H9 (cell line): ENCODE data around the gene DIAPH2. TPM values are rescaled to one million over a fixed set of nuclear protein-coding genes. Genes with fewer than 3 reads are reported as not detected.
A peak's percentile ranks its signal among the peaks of the same experiment; 100 is the strongest.

Experiments
- DNase-seq: peaks from one replicate; pipeline ENCODE4 v3.0.0-alpha.2; 2017
- H2AFZ ChIP-seq: one replicate; pipeline ENCODE4 v1.6.1; 2013; ENCODE audit warnings: mild to moderate bottlenecking, low read length, control low read depth, moderate library complexity
- H2AK5ac ChIP-seq: 2 replicates; pipeline ENCODE4 v1.6.1; 2013; ENCODE audit warnings: low read length, control low read depth, mixed read lengths; ENCODE audit not compliant: insufficient read length
- H2BK120ac ChIP-seq: one replicate; pipeline ENCODE4 v1.6.1; 2013; ENCODE audit warnings: low read depth, mild to moderate bottlenecking, low read length, control low read depth, inconsistent platforms; ENCODE audit not compliant: poor library complexity, severe bottlenecking
- H2BK12ac ChIP-seq: 2 replicates; pipeline ENCODE4 v1.6.1; 2013; ENCODE audit warnings: low read length, control low read depth, mixed read lengths, low read depth; ENCODE audit not compliant: insufficient read length
- H2BK15ac ChIP-seq: 2 replicates; pipeline ENCODE4 v1.6.1; 2013; ENCODE audit warnings: low read depth, low read length, control low read depth
- H2BK20ac ChIP-seq: one replicate; pipeline ENCODE4 v1.6.1; 2013; ENCODE audit warnings: low read depth, mild to moderate bottlenecking, low read length, control low read depth, inconsistent platforms; ENCODE audit not compliant: poor library complexity, severe bottlenecking
- H2BK5ac ChIP-seq: 2 replicates; pipeline ENCODE4 v1.6.1; 2013; ENCODE audit warnings: low read length, control low read depth, mixed read lengths; ENCODE audit not compliant: insufficient read length
- H3K14ac ChIP-seq: 2 replicates; pipeline ENCODE4 v1.6.1; 2013; ENCODE audit warnings: low read length, control low read depth; ENCODE audit not compliant: insufficient read depth
- H3K18ac ChIP-seq: 2 replicates; pipeline ENCODE4 v1.6.1; 2013; ENCODE audit warnings: low read depth, mild to moderate bottlenecking, mixed read lengths, low read length, control low read depth; ENCODE audit not compliant: insufficient read length
- H3K23ac ChIP-seq: 2 replicates; pipeline ENCODE4 v1.6.1; 2013; ENCODE audit warnings: low read length, control low read depth, mixed read lengths, low read depth; ENCODE audit not compliant: insufficient read length
- H3K23me2 ChIP-seq: 2 replicates; pipeline ENCODE4 v1.6.1; 2013; ENCODE audit warnings: low read depth, mild to moderate bottlenecking, mixed read lengths, low read length, control low read depth; ENCODE audit not compliant: insufficient read length, poor library complexity, severe bottlenecking
- H3K27ac ChIP-seq: 2 replicates; pipeline ENCODE4 v1.5.1; 2013; ENCODE audit warnings: low read length, control low read depth, mixed read lengths, low read depth; ENCODE audit not compliant: insufficient read length
- H3K27me3 ChIP-seq: 2 replicates; pipeline ENCODE4 v1.6.1; 2013; ENCODE audit warnings: low read length, control low read depth, inconsistent platforms; ENCODE audit not compliant: insufficient read depth
- H3K4ac ChIP-seq: 2 replicates; pipeline ENCODE4 v1.6.1; 2013; ENCODE audit warnings: low read depth, mild to moderate bottlenecking, control low read depth, inconsistent platforms, low read length, moderate library complexity
- H3K4me1 ChIP-seq: 2 replicates; pipeline ENCODE4 v1.6.1; 2013; ENCODE audit warnings: low read length, control low read depth, inconsistent platforms; ENCODE audit not compliant: insufficient read depth
- H3K4me2 ChIP-seq: 2 replicates; pipeline ENCODE4 v1.6.1; 2013; ENCODE audit warnings: low read length, control low read depth, mixed read lengths; ENCODE audit not compliant: insufficient read length, insufficient read depth
- H3K56ac ChIP-seq: 2 replicates; pipeline ENCODE4 v1.6.1; 2013; ENCODE audit warnings: low read depth, mild to moderate bottlenecking, mixed read lengths, low read length, control low read depth; ENCODE audit not compliant: insufficient read length
- H3K79me1 ChIP-seq: 2 replicates; pipeline ENCODE4 v1.6.1; 2013; ENCODE audit warnings: low read depth, mild to moderate bottlenecking, moderate library complexity, low read length, control low read depth, inconsistent platforms; ENCODE audit not compliant: insufficient read depth, poor library complexity, severe bottlenecking
- H3K79me2 ChIP-seq: 2 replicates; pipeline ENCODE4 v1.6.1; 2013; ENCODE audit warnings: low read length, control low read depth, inconsistent platforms; ENCODE audit not compliant: insufficient read depth
- H3K9ac ChIP-seq: 2 replicates; pipeline ENCODE4 v1.6.1; 2013; ENCODE audit warnings: low read length, control low read depth, mixed read lengths; ENCODE audit not compliant: insufficient read length; ENCODE audit errors: extremely low read depth
- H3K9me3 ChIP-seq: one replicate; pipeline ENCODE4 v1.6.1; 2013; ENCODE audit warnings: low read depth, low read length, inconsistent platforms; ENCODE audit not compliant: control insufficient read depth
- H3T11ph ChIP-seq: one replicate; pipeline ENCODE4 v1.6.1; 2013; ENCODE audit warnings: mild to moderate bottlenecking, low read length, control low read depth, inconsistent platforms
- H4K20me1 ChIP-seq: one replicate; pipeline ENCODE4 v1.6.1; 2013; ENCODE audit not compliant: control insufficient read depth, insufficient read length, insufficient read depth
- H4K5ac ChIP-seq: 2 replicates; pipeline ENCODE4 v1.6.1; 2013; ENCODE audit warnings: low read depth, mild to moderate bottlenecking, mixed read lengths, low read length, control low read depth; ENCODE audit not compliant: insufficient read length
- H4K8ac ChIP-seq: replicated peaks from 2 replicates; pipeline ENCODE4 v1.6.1; 2013; ENCODE audit warnings: low read length, control low read depth, mixed read lengths, low read depth; ENCODE audit not compliant: insufficient read length
- H4K91ac ChIP-seq: 2 replicates; pipeline ENCODE4 v1.6.1; 2013; ENCODE audit warnings: low read depth, mild to moderate bottlenecking, moderate library complexity, mixed read lengths, low read length, control low read depth; ENCODE audit not compliant: insufficient read length
- H3K27ac Mint-ChIP-seq, 3 experiments: 2 replicates in 2 of 3; 3 replicates in 1 of 3; pipeline ENCODE4 v1.8.0; 2020 to 2021; ENCODE audit warnings: mixed read lengths in 3 of 3, mild to moderate bottlenecking in 1 of 3, moderate library complexity in 1 of 3
- H3K27me3 Mint-ChIP-seq: 2 replicates; pipeline ENCODE4 v1.8.0; 2021; ENCODE audit warnings: low read depth, mild to moderate bottlenecking, moderate library complexity, mixed read lengths
- H3K36me3 Mint-ChIP-seq, 3 experiments: 2 replicates in 2 of 3; 3 replicates in 1 of 3; pipeline ENCODE4 v1.8.0; 2020 to 2021; ENCODE audit warnings: low read depth in 3 of 3, mixed read lengths in 3 of 3; ENCODE audit not compliant: insufficient read depth in 1 of 3
- H3K4me1 Mint-ChIP-seq, 2 experiments: 2 replicates each; pipeline ENCODE4 v1.8.0; 2020; ENCODE audit warnings: mixed read lengths in 2 of 2
- H3K4me3 Mint-ChIP-seq, 2 experiments: 2 replicates in 1 of 2; 3 replicates in 1 of 2; pipeline ENCODE4 v1.8.0; 2020 to 2021; ENCODE audit warnings: mild to moderate bottlenecking in 2 of 2, mixed read lengths in 2 of 2, moderate library complexity in 1 of 2
- H3K9me3 Mint-ChIP-seq, 2 experiments: 2 replicates in 1 of 2; 3 replicates in 1 of 2; pipeline ENCODE4 v1.8.0; 2020; ENCODE audit warnings: mild to moderate bottlenecking in 2 of 2, mixed read lengths in 2 of 2, moderate library complexity in 1 of 2
- WGBS: extraction: QIAGEN DNeasy Blood & Tissue Kit; methylation state at CpG from one replicate; pipeline ENCODE4 v1.1.7; 2013; ENCODE audit warnings: missing lambda C conversion rate, low lambda C conversion rate, mixed read lengths; ENCODE audit not compliant: insufficient read length; ENCODE audit errors: extremely low coverage; 5-methylcytosine and 5-hydroxymethylcytosine counted together
- total RNA-seq: library from RNA; stranded (reverse); gene quantifications from 2 replicates; pipeline ENCODE4 v1.2.1, GENCODE V29; 2021
- TF ChIP-seq, protein P1 (sequence below): fragments of 200-600 bp; sonication (generic); conservative IDR thresholded peaks from 3 replicates; pipeline ENCODE4 v1.8.0; 2021; ENCODE audit warnings: antibody characterized with exemption, mild to moderate bottlenecking

The DIAPH2 gene
- total RNA-seq, 1 experiment from 2014 or later, result 45.4 TPM

DNA sequence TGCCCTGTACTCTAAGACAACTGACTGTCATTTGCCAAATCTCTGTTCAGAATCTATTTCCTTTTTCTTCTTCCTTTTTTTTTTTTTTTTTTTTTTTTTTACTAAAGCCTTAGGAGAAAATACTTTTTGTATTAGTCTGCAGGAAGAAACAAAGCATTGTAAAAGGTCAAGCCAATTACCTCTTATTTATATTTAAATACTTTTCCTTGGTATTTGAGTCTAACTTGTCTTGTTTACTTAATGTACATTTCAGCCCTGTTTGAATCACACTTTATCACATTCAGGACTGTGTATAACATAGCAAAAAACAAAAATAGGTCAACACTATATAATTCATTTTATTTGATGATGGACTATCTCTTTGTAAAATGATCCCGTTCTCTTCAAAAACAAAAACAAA is 461.3 kb downstream of the DIAPH2 start:
- peaks cover 3% of the 10 kb centered on the region; the same call in 1 of the 2 replicates for H3K4me1 ChIP-seq
- H3T11ph ChIP-seq, result no peak overlapping the region
- H4K8ac ChIP-seq, result no peak overlapping the region
- Mint-ChIP-seq H3K27me3 (no peaks in the 10 kb centered on the region), H3K9me3 (no peaks in the 10 kb centered on the region), H3K4me1 (peaks cover 4 to 6% of the 10 kb centered on the region in 2 experiments), H3K4me3 (no peak overlapping the region), H3K27ac (peak overlapping the region in 2 of 3 experiments; percentile 6 to 58; a peak in 2 of 7 replicates), H3K36me3 (peaks cover 0 to 5% (median 0%) of the 10 kb centered on the region in 3 experiments; a peak in 1 of 7 replicates)
- H3K4me2 ChIP-seq, result no peak overlapping the region
- no peak overlapping the region for H2AFZ ChIP-seq
- DNase-seq, result no peak
- no peak overlapping the region for H3K9ac ChIP-seq
- no peak overlapping the region for H2BK5ac ChIP-seq
- H2BK120ac ChIP-seq, result no peak overlapping the region
- TF ChIP-seq, protein P1, sequence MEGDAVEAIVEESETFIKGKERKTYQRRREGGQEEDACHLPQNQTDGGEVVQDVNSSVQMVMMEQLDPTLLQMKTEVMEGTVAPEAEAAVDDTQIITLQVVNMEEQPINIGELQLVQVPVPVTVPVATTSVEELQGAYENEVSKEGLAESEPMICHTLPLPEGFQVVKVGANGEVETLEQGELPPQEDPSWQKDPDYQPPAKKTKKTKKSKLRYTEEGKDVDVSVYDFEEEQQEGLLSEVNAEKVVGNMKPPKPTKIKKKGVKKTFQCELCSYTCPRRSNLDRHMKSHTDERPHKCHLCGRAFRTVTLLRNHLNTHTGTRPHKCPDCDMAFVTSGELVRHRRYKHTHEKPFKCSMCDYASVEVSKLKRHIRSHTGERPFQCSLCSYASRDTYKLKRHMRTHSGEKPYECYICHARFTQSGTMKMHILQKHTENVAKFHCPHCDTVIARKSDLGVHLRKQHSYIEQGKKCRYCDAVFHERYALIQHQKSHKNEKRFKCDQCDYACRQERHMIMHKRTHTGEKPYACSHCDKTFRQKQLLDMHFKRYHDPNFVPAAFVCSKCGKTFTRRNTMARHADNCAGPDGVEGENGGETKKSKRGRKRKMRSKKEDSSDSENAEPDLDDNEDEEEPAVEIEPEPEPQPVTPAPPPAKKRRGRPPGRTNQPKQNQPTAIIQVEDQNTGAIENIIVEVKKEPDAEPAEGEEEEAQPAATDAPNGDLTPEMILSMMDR, result no peak
- H3K23ac ChIP-seq, result no peak overlapping the region
- H3K14ac ChIP-seq, result no peak overlapping the region
- H2BK15ac ChIP-seq, result no peak overlapping the region
- WGBS, result no CpG with 5 or more reads among the region's 1 CpG
- no peak overlapping the region for H3K27ac ChIP-seq
- H2AK5ac ChIP-seq, result no peak overlapping the region
- no peaks in the 10 kb centered on the region for H3K27me3 ChIP-seq
- no peak overlapping the region for H3K18ac ChIP-seq
- no peaks in the 10 kb centered on the region for H4K20me1 ChIP-seq
- no peak overlapping the region for H2BK20ac ChIP-seq
- no peak overlapping the region for H4K5ac ChIP-seq
- no peak overlapping the region for H2BK12ac ChIP-seq
- no peaks in the 10 kb centered on the region for H3K79me2 ChIP-seq
- H3K56ac ChIP-seq, result no peak overlapping the region
- H3K9me3 ChIP-seq, result no peaks in the 10 kb centered on the region
- no peak overlapping the region for H4K91ac ChIP-seq
- no peaks in the 10 kb centered on the region for H3K79me1 ChIP-seq
- H3K4ac ChIP-seq, result no peak overlapping the region
- no peaks in the 10 kb centered on the region for H3K23me2 ChIP-seq
